ENCODE results near the gene RRAS. TPM values are rescaled to one million over a fixed set of nuclear protein-coding genes. Genes with fewer than 3 reads are reported as not detected.

The RRAS gene
- total and polyA plus RNA-seq, 4 donors, result 4.1 to 18.5 (median 11.1) TPM

GRCh38 chr19:49665351-49666119 is 25.6 kb upstream of the RRAS start, which contains the start of the genes BCL2L12 and IRF3:
Gene BCL2L12 (plus strand): TSS chr19:49665933. CDS start chr19:49666693, 760 bp downstream.
Gene IRF3 (minus strand): TSS chr19:49665857. CDS start chr19:49664838, 1,019 bp downstream.
- H3K36me3 ChIP-seq (ENCODE audit: control insufficient read depth in 4 of 4, insufficient read depth in 3 of 4, low read depth in 1 of 4, low read length in 3 of 4), result peaks cover 5 to 24% (median 8%) of the 10 kb centered on the region in 4 donors
- peaks cover 7 to 35% (median 27%) of the 10 kb centered on the region in 4 donors for H3K4me1 ChIP-seq (ENCODE audit: control insufficient read depth in 4 of 4, insufficient read depth in 4 of 4, low read length in 3 of 4)
- no peaks in the 10 kb centered on the region for H3K9me3 ChIP-seq (ENCODE audit: control insufficient read depth in 4 of 4, low read length in 3 of 4)
- peak within 1 kb of the TSS; percentile 88 to 91 for H3K27ac ChIP-seq (ENCODE audit: low read depth in 1 of 2, low read length in 2 of 2)
- WGBS, result under 1% methylated on average over 50 of the region's 50 CpGs
- H3K9ac ChIP-seq (ENCODE audit: low read depth in 1 of 2, low read length in 2 of 2), result peak within 1 kb of the TSS; percentile 87 to 92
- TF ChIP-seq RAD21 (IDR thresholded peaks at IDR 0.05) (no peak), FOXA1 (IDR thresholded peaks at IDR 0.05) (no peak), YY1 (IDR thresholded peaks at IDR 0.05) (peak; percentile 70), RXRA (IDR thresholded peaks at IDR 0.05) (peak; percentile 63 to 65), SP1 (IDR thresholded peaks at IDR 0.05) (peak; percentile 21), ATF3 (IDR thresholded peaks at IDR 0.05) (no peak), GABPA (IDR thresholded peaks at IDR 0.05 in 1 of 2, conservative IDR thresholded peaks at IDR 0.05 in 1 of 2) (peak in 1 of 2 donors; percentile 67), HNF4G (IDR thresholded peaks at IDR 0.05) (no peak), EGR1 (IDR thresholded peaks at IDR 0.05; ENCODE audit: low read depth in 2 of 2) (peak in 1 of 2 donors; percentile 49)
- TF ChIP-seq, protein P1, sequence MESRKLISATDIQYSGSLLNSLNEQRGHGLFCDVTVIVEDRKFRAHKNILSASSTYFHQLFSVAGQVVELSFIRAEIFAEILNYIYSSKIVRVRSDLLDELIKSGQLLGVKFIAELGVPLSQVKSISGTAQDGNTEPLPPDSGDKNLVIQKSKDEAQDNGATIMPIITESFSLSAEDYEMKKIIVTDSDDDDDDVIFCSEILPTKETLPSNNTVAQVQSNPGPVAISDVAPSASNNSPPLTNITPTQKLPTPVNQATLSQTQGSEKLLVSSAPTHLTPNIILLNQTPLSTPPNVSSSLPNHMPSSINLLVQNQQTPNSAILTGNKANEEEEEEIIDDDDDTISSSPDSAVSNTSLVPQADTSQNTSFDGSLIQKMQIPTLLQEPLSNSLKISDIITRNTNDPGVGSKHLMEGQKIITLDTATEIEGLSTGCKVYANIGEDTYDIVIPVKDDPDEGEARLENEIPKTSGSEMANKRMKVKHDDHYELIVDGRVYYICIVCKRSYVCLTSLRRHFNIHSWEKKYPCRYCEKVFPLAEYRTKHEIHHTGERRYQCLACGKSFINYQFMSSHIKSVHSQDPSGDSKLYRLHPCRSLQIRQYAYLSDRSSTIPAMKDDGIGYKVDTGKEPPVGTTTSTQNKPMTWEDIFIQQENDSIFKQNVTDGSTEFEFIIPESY (IDR thresholded peaks at IDR 0.05), result peak; percentile 68
- peak within 1 kb of the TSS; percentile 66 to 91 (median 91) for H3K4me3 ChIP-seq (ENCODE audit: low read depth in 1 of 3, low read length in 3 of 3)
- H3K27me3 ChIP-seq (ENCODE audit: control insufficient read depth in 4 of 4, insufficient read depth in 4 of 4, low read length in 3 of 4), result no peaks in the 10 kb centered on the region
- DNase-seq (ENCODE audit: low spot score), result peak; percentile 99

GRCh38 chr19:49665036-49665350 is 25.1 kb upstream of the RRAS start:
- 0% methylated on average over 7 of the region's 7 CpGs for WGBS
- Histone ChIP-seq H3K27me3 (ENCODE audit: control insufficient read depth in 4 of 4, insufficient read depth in 4 of 4, low read length in 3 of 4) (no peaks in the 10 kb centered on the region), H3K4me3 (ENCODE audit: low read depth in 1 of 3, low read length in 3 of 3) (peak overlapping the region; percentile 66 to 91 (median 91)), H3K9ac (ENCODE audit: low read depth in 1 of 2, low read length in 2 of 2) (peak overlapping the region; percentile 84 to 86), H3K27ac (ENCODE audit: low read depth in 1 of 2, low read length in 2 of 2) (peak overlapping the region; percentile 88 to 91), H3K9me3 (ENCODE audit: control insufficient read depth in 4 of 4, low read length in 3 of 4) (no peaks in the 10 kb centered on the region), H3K4me1 (ENCODE audit: control insufficient read depth in 4 of 4, insufficient read depth in 4 of 4, low read length in 3 of 4) (peaks cover 7 to 35% (median 27%) of the 10 kb centered on the region in 4 donors), H3K36me3 (ENCODE audit: control insufficient read depth in 4 of 4, insufficient read depth in 3 of 4, low read depth in 1 of 4, low read length in 3 of 4) (peaks cover 5 to 24% (median 8%) of the 10 kb centered on the region in 4 donors)
- no peak for DNase-seq (ENCODE audit: low spot score)
- no peak for TF ChIP-seq EGR1 (IDR thresholded peaks at IDR 0.05; ENCODE audit: low read depth in 2 of 2)
- TF ChIP-seq SP1 (IDR thresholded peaks at IDR 0.05), result no peak
- TF ChIP-seq NR2F2 (IDR thresholded peaks at IDR 0.05), result no peak
- no peak for TF ChIP-seq JUND (IDR thresholded peaks at IDR 0.05)
- TF ChIP-seq RAD21 (IDR thresholded peaks at IDR 0.05), result no peak
- no peak for TF ChIP-seq HNF4G (IDR thresholded peaks at IDR 0.05)
- TF ChIP-seq, protein P2, sequence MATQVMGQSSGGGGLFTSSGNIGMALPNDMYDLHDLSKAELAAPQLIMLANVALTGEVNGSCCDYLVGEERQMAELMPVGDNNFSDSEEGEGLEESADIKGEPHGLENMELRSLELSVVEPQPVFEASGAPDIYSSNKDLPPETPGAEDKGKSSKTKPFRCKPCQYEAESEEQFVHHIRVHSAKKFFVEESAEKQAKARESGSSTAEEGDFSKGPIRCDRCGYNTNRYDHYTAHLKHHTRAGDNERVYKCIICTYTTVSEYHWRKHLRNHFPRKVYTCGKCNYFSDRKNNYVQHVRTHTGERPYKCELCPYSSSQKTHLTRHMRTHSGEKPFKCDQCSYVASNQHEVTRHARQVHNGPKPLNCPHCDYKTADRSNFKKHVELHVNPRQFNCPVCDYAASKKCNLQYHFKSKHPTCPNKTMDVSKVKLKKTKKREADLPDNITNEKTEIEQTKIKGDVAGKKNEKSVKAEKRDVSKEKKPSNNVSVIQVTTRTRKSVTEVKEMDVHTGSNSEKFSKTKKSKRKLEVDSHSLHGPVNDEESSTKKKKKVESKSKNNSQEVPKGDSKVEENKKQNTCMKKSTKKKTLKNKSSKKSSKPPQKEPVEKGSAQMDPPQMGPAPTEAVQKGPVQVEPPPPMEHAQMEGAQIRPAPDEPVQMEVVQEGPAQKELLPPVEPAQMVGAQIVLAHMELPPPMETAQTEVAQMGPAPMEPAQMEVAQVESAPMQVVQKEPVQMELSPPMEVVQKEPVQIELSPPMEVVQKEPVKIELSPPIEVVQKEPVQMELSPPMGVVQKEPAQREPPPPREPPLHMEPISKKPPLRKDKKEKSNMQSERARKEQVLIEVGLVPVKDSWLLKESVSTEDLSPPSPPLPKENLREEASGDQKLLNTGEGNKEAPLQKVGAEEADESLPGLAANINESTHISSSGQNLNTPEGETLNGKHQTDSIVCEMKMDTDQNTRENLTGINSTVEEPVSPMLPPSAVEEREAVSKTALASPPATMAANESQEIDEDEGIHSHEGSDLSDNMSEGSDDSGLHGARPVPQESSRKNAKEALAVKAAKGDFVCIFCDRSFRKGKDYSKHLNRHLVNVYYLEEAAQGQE (IDR thresholded peaks at IDR 0.05), result no peak
- TF ChIP-seq HNF4A (conservative IDR thresholded peaks at IDR 0.05), result no peak
- no peak for TF ChIP-seq GABPA (IDR thresholded peaks at IDR 0.05 in 1 of 2, conservative IDR thresholded peaks at IDR 0.05 in 1 of 2)
- TF ChIP-seq YY1 (IDR thresholded peaks at IDR 0.05), result no peak
- no peak for TF ChIP-seq CTCF (IDR thresholded peaks at IDR 0.05; ENCODE audit: low read depth, low read length, missing input control)
- TF ChIP-seq RXRA (IDR thresholded peaks at IDR 0.05), result no peak
- no peak for TF ChIP-seq ATF3 (IDR thresholded peaks at IDR 0.05)
- TF ChIP-seq TAF1 (conservative IDR thresholded peaks at IDR 0.05), result no peak
- TF ChIP-seq FOXA1 (IDR thresholded peaks at IDR 0.05), result no peak
- TF ChIP-seq FOXA2 (IDR thresholded peaks at IDR 0.05), result no peak
- no peak for TF ChIP-seq MAX (IDR thresholded peaks at IDR 0.05)
- TF ChIP-seq, protein P1 (IDR thresholded peaks at IDR 0.05), result no peak

All from liver (tissue), 9 donors.